GM18520 (cell line): ENCODE measurements around the gene SULT1A1.
"Not testable (repeated sequence)": the region's sequence is repeated elsewhere in the genome, so short reads cannot be mapped to it uniquely, and the experiment has no call there.

ENCODE experiments used
- ATAC-seq: cut with Tn5 transposase; IDR thresholded peaks from one replicate; pipeline ENCODE4 v1.9.1; 2021; ENCODE audit not compliant: unreplicated experiment

Gene SULT1A1

GRCh38 chr16:28609631-28610594 is at the start of gene SULT1A1:
TSS of gene SULT1A1 (minus strand) at chr16:28610044. CDS start at chr16:28608855, 1,189 bp downstream.
- no peak for ATAC-seq

GRCh38 chr16:28639959-28640358 is 30.1 kb upstream of the SULT1A1 start:
- not testable (repeated sequence) for ATAC-seq

- not testable (repeated sequence) for ATAC-seq
Observed at GRCh38 chr16:28638359-28638758, 28.5 kb upstream of the SULT1A1 start.

GRCh38 chr16:28637765-28638164 is 27.9 kb upstream of the SULT1A1 start, which contains the start of gene NPIPB8:
TSS of gene NPIPB8 (plus strand) at chr16:28638065. CDS start at chr16:28638361, 296 bp downstream.
- not testable (repeated sequence) for ATAC-seq

- not testable (repeated sequence) for ATAC-seq
Observed at GRCh38 chr16:28636093-28636823, 26.4 kb upstream of the SULT1A1 start.

GRCh38 chr16:28630905-28631304 is 21.1 kb upstream of the SULT1A1 start:
- not testable (repeated sequence) for ATAC-seq

- no peak for ATAC-seq
Observed at GRCh38 chr16:28623172-28623711, 13.4 kb upstream of the SULT1A1 start.

GRCh38 chr16:28622532-28623171 is 12.8 kb upstream of the SULT1A1 start:
- not testable (repeated sequence) for ATAC-seq

- ATAC-seq: no peak
Observed at GRCh38 chr16:28621481-28622155, 11.8 kb upstream of the SULT1A1 start.

- ATAC-seq: not testable (repeated sequence)
Observed at GRCh38 chr16:28620316-28620715, 10.5 kb upstream of the SULT1A1 start.

- ATAC-seq: no peak
Observed at GRCh38 chr16:28617874-28618273, 8.0 kb upstream of the SULT1A1 start.

GRCh38 chr16:28616636-28617035 is 6.8 kb upstream of the SULT1A1 start:
- no peak for ATAC-seq

- not testable (repeated sequence) for ATAC-seq
Observed at GRCh38 chr16:28616224-28616577, 6.4 kb upstream of the SULT1A1 start.

GRCh38 chr16:28615486-28616223 is 5.8 kb upstream of the SULT1A1 start:
- ATAC-seq: not testable (repeated sequence)

- ATAC-seq: not testable (repeated sequence)
Observed at GRCh38 chr16:28614561-28614960, 4.7 kb upstream of the SULT1A1 start.

GRCh38 chr16:28613912-28614311 is 4.1 kb upstream of the SULT1A1 start:
- ATAC-seq: not testable (repeated sequence)

- not testable (repeated sequence) for ATAC-seq
Observed at GRCh38 chr16:28612359-28613280, 2.8 kb upstream of the SULT1A1 start.

- ATAC-seq: no peak
Observed at GRCh38 chr16:28610595-28611191, 849 bp upstream of the SULT1A1 start.
